GM12891 (cell line): ENCODE data around the gene ZCCHC24.

ENCODE experiments used
- DNase-seq: peaks from one replicate; pipeline ENCODE4 v3.0.0; 2011; ENCODE audit warnings: low spot score; ENCODE audit not compliant: insufficient read length
- FAIRE-seq: peaks from 2 replicates; lab custom pipeline; 2011; peaks lifted over from hg19 to GRCh38; lab: Jason Lieb, UNC
- PAX5 ChIP-seq: IDR thresholded peaks from 2 replicates; pipeline ENCODE4 v1.6.1; 2011; ENCODE audit warnings: low read length, moderate library complexity, mild to moderate bottlenecking; ENCODE audit not compliant: insufficient read depth, severe bottlenecking
- POLR2A ChIP-seq: IDR thresholded peaks from 2 replicates; pipeline ENCODE4 v1.6.1; 2011; ENCODE audit warnings: low read depth, low read length, control low read depth
- POLR2AphosphoS5 ChIP-seq: IDR thresholded peaks from 2 replicates; pipeline ENCODE4 v1.6.1; 2011; ENCODE audit warnings: low read depth, low read length, control low read depth
- POU2F2 ChIP-seq: IDR thresholded peaks from 2 replicates; pipeline ENCODE4 v1.6.1; 2011; ENCODE audit warnings: low read depth, mild to moderate bottlenecking, control low read depth, low read length, moderate library complexity
- SPI1 ChIP-seq: IDR thresholded peaks from 2 replicates; pipeline ENCODE4 v1.6.1; 2011; ENCODE audit warnings: low read depth, low read length, control low read depth
- TAF1 ChIP-seq: IDR thresholded peaks from 2 replicates; pipeline ENCODE4 v1.6.1; 2011; ENCODE audit warnings: low read depth, low read length, control low read depth

The ZCCHC24 gene

DNA sequence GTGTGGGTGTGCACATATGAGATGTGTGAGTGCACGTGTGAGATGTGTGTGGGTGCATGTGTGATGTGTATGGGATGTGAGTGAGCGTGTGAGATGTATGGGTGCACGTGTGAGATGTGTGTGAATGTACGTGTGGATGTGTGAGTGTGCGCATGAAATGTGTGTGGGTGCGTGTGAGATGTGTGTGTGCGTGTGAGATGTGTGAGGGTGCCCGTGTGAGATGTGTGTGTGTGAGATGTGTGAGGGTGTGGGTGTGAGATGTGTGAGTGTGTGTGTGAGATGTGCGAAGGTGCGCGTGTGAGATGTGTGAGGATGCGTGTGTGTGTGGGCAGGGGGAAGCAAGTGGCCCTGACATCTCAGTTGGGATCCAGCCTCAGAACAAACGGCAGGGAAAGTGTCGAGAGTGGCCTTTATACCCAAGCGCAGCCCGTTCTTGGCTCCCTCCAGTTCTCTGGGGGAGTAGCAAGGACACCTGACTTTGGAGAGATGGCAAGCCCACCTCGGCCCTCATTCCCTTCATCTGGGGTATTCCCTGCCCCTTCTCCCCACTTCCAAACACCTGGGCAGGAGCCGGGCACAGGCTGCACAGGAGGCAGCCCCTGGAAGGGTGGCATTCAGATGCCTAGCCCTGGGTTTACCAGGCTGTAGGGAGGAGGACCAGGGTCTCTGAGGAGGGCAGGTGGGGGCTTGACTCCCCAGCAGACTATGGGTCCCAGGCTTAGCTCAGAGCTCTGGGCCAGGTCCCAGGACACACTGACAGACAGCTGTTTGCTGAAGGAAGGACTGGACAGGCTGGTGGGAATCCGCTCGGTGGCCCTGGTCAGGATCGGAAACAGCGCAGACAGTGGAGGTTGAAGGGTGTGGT is 66.5 kb downstream of the ZCCHC24 start:
- no peak for DNase-seq
- no peak for TF ChIP-seq TAF1
- no peak for TF ChIP-seq POLR2AphosphoS5
- no peak for TF ChIP-seq PAX5
- TF ChIP-seq POLR2A = no peak
- no peak for TF ChIP-seq SPI1
- no peak for TF ChIP-seq POU2F2
- FAIRE-seq = no peak

DNA sequence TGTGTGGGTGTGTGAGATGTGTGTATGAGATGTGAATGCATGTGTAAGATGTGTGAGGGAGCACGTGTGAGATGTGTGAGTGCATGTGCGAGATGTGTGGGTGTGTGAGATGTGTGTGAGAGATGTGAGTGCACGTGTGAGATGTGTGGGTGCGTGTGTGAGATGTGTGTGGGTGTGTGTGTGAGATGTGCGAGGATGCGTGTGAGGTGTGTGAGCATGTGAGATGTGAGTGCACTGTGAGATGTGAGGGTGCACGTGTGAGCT is 67.1 kb downstream of the ZCCHC24 start:
- TF ChIP-seq POU2F2 = peak; percentile 31; the same call in 1 of the 2 replicates
- no peak for TF ChIP-seq TAF1
- TF ChIP-seq SPI1 = no peak
- TF ChIP-seq POLR2A = no peak
- TF ChIP-seq POLR2AphosphoS5 = no peak
- DNase-seq (no peak), FAIRE-seq (peak; percentile 41)

DNA sequence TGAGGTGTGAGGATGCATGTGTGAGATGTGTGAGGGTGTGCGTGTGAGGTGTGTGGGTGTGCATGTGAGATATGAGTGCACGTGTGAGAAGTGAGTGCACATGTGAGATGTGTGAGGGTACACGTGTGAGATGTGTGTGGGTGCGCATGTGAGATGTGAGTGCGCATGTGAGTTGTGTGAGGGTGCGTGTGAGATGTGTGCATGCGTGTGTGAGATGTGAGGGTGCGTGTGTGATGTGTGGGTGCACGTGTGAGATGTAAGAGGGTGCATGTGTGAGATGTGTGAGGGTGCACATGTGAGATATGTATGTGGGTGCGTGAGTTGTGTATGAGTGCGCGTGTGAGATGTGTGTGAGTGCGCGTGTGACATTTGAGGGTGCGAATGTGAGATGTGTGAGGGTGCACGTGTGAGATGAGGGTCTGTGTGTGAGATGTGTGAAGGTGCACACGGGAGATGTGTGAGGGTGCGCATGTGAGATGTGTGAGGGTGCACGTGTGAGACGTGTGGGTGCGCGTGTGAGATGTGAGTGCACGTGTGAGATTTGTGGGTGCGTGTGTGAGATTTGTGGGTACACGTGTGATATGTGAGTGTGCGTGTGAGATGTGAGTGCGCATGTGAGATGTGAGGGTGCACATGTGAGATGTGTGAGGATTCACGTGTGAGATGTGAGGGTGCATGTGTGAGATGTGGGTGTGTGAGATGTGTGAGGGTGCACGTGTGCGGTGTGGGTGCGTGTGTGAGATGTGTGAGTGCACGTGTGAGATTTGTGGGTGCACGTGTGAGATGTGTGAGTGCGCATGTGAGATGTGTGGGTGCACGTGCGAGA is 67.7 kb downstream of the ZCCHC24 start:
- DNase-seq (no peak), FAIRE-seq (no peak)
- TF ChIP-seq POU2F2 (no peak), POLR2A (no peak), TAF1 (no peak), POLR2AphosphoS5 (no peak), SPI1 (no peak), PAX5 (no peak)

DNA sequence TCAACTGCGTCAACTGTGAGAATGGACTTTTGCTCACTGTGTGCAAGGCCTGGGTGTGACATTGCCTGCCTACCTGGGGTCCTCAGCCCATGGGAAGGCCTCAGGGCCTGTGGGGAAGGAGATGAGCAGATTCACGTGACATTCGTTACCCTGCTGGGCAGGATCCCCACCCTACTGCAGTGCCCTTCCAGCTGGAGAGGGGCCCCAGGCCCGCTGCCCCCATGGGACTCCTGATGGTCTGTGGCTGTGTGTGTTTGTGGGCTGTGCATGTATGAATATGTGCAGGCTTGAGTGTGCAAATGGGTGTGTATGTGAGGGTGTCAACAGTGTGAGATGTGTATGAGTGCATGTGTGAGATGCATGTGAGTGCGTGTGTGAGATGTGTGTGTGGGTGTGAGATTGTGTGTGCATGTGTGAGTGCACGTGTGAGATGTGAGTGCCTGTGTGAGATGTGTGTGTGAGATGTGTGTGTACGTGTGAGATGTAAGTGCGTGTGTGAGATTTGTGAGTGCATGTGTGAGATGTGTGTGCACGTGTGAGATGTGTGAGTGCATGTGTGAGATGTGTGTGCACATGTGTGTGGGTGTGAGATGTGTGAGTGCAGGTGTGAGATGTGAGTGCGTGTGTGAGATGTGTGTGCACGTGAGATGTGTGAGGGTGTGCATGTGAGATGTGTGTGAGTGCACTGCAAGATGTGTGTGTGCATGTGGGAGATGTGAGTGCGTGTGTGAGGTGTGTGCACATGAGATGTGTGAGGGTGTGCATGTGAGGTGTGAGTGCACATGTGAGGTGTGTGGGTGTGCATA is 68.5 kb downstream of the ZCCHC24 start:
- FAIRE-seq (peak; percentile 62), DNase-seq (no peak)
- TF ChIP-seq TAF1 = no peak
- no peak for TF ChIP-seq PAX5
- TF ChIP-seq POU2F2 = no peak
- TF ChIP-seq POLR2AphosphoS5 = no peak
- no peak for TF ChIP-seq SPI1
- TF ChIP-seq POLR2A = no peak

DNA sequence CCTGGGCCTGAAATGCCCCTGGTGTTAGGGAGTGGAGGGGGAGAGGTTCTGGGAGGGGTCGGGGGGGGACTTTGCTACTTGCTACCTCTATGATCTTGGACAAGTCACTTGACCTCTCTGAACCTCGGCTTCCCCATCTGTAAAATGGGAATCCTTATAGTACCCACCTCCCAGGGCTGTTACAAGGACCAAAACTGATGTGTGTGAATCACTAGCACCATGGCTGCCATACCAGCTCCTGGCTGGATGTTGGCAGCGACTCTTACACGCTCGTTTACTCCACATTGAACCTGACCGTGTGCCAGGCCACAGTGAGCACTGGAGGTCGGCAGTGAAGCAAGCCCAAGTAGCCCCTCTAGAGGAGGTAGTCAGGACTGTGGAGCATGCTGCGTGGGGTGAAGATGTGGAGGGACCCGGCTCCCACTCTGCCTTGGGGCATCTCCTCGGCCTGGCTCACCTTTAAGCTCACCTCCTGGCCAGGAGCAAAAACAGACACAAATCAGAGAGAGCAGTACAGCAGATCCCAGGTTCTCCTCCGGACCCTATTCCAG is 69.3 kb downstream of the ZCCHC24 start:
- FAIRE-seq (no peak), DNase-seq (no peak)
- TF ChIP-seq POLR2AphosphoS5 (no peak), TAF1 (no peak), POU2F2 (no peak), PAX5 (no peak), SPI1 (no peak), POLR2A (no peak)

DNA sequence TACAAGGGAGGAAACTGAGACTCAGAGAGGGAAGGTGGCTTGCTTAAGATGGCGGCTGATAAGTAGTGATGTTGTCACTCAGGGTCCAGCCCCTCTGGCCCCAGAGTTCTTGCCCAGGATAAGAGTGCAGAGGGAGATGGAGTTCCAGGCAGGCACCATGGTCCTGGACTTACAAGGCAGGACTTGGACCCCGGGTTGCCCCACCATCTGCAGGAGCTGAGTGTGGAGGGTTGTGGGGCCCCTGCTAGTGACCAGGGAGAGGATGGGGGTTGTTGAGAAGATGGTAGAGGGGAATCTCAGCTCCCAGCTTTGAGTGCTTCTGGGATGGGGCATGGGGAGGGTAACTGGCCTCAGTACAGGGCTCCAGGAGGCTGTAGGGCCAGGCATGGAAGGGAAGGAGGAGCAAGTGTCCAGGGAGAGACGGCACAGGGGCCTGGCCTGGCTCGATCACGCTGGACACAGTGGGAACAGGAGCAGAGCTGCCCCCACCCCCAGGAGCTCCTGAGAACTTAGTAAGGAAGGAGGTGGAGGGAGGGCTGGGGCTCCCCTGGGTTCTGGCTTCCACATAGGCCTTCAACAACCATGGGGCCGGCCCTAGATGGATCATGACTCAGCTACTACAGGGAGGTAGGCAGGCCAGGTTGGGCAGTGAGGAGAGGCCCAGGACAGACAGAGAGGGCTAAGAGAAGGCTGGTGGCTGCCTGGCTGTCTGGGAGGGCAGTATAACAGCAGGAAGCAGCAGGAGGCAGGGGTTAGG is 69.9 kb downstream of the ZCCHC24 start:
- DNase-seq (no peak), FAIRE-seq (no peak)
- TF ChIP-seq POLR2AphosphoS5 (no peak), PAX5 (no peak), SPI1 (no peak), POU2F2 (no peak), TAF1 (no peak), POLR2A (no peak)

DNA sequence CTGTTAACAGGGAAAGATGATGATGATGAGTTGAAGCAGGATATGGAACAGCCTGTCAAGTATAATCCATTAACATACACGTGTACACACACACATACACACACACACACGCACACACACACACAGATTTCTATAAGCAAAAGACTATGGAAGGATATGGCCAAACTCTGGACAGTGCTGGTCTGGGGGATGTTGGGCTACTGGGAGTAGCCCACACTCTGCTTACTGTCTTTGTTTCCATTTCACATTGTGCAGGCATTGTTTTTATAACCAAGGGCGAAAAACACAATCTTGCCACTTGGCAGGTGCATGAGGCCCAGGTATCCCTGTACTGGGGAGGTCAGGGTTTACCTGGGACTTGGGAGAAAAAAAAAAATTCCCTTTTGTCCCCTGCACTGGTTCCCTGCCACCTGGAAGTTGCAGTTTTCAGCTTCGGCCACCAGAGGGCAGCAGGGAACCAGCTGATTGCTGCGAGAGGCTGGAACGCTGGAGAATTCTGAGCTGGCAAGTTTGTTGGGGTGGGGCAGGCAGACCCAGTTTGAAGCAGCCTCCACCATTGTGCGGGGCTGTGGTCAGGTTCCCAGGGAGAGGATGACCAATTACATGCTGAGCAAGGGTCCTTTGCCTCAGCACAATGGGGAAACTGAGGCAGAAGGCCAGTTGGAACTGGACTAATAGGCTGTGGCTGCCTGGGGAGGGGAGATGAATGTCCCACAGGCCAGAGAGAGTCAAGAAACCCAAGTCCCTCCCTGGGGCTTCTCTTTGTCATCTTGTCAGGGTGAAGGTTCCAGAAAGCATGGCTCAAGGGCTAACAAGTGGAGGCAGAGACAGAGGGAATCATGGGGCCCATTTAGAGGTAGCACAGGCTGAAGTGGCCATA is 70.9 kb downstream of the ZCCHC24 start:
- DNase-seq = peak; percentile 76
- TF ChIP-seq TAF1 (no peak), POU2F2 (no peak), POLR2A (no peak), PAX5 (no peak), SPI1 (no peak), POLR2AphosphoS5 (no peak)
- peak; percentile 79 for FAIRE-seq

DNA sequence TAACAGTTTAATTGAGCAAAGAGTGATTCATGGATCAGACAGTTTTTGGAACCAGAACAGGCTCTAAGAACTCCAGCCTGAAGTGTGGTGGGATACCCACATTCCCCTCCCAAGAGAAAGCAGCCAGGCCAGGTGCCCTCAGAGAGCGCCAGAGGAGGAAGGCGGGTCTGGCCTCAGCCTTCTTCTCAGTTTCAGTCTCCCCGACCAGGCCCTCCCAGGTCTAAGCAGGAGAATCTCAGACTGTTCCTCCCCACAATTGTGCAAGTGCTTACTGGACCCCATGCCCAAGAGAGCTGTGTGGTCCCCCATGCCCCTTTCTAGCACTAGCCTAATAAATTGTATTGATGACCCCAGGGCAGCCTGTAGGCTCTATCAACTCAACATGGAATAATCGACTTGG is 72.6 kb downstream of the ZCCHC24 start:
- TF ChIP-seq POLR2A = no peak
- TF ChIP-seq TAF1 = no peak
- no peak for TF ChIP-seq PAX5
- TF ChIP-seq SPI1 = no peak
- TF ChIP-seq POLR2AphosphoS5 = no peak
- no peak for TF ChIP-seq POU2F2
- FAIRE-seq = no peak
- no peak for DNase-seq
